Neural cell (in vitro differentiated cells): Measurements from ENCODE around the gene PHLPP1.

Experiments
- EP300 ChIP-seq: fragments of 450-650 bp; conservative IDR thresholded peaks from 2 replicates; pipeline ENCODE4 v1.6.1; 2014; ENCODE audit warnings: antibody characterized with exemption, mild to moderate bottlenecking, moderate library complexity; ENCODE audit not compliant: poor library complexity, severe bottlenecking
- POLR2AphosphoS5 ChIP-seq: IDR thresholded peaks from 2 replicates; pipeline ENCODE4 v1.6.1; 2012
- SMC3 ChIP-seq: fragments of 450-650 bp; conservative IDR thresholded peaks from 2 replicates; pipeline ENCODE4 v1.6.1; 2014; ENCODE audit warnings: antibody characterized with exemption, mild to moderate bottlenecking, moderate library complexity; ENCODE audit not compliant: poor library complexity
- TF ChIP-seq, protein P1 (sequence below): fragments of 450-650 bp; IDR thresholded peaks from 2 replicates; pipeline ENCODE4 v1.5.1; 2014; ENCODE audit warnings: antibody characterized with exemption, mild to moderate bottlenecking, moderate library complexity; ENCODE audit not compliant: poor library complexity, severe bottlenecking

DNA sequence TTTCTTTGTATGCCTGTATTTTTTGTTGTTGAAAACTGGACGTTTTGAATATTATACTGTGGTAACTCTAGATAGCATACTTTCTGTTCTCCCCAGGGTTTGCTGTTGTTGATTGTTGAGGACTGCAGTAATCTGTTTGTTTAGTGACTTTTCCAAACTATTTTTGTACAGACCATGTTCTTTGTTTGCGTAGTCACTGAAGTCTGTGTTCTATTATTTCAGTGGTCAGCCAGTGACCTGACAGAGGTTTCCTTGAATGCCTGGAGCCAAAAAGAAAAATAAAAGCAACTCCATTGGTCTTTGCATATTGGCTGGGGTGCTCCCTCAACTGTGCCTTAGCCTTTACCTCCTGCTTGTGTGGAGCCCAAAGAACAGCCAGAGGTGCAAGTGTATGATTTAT, 42.7 kb upstream of the PHLPP1 start:
- TF ChIP-seq, protein P1, sequence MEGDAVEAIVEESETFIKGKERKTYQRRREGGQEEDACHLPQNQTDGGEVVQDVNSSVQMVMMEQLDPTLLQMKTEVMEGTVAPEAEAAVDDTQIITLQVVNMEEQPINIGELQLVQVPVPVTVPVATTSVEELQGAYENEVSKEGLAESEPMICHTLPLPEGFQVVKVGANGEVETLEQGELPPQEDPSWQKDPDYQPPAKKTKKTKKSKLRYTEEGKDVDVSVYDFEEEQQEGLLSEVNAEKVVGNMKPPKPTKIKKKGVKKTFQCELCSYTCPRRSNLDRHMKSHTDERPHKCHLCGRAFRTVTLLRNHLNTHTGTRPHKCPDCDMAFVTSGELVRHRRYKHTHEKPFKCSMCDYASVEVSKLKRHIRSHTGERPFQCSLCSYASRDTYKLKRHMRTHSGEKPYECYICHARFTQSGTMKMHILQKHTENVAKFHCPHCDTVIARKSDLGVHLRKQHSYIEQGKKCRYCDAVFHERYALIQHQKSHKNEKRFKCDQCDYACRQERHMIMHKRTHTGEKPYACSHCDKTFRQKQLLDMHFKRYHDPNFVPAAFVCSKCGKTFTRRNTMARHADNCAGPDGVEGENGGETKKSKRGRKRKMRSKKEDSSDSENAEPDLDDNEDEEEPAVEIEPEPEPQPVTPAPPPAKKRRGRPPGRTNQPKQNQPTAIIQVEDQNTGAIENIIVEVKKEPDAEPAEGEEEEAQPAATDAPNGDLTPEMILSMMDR: no peak
- TF ChIP-seq POLR2AphosphoS5 (no peak), SMC3 (no peak), EP300 (no peak)
